Adrenal gland (tissue), 12 donors: Measurements from ENCODE around the gene RNF181. TPM values are rescaled to one million over a fixed set of nuclear protein-coding genes. Genes with fewer than 3 reads are reported as not detected.
"Not testable (repeated sequence)": the region's sequence is repeated elsewhere in the genome, so short reads cannot be mapped to it uniquely, and the experiment has no call there.

Experiments
- DNase-seq, 7 donors: peaks; one replicate each; pipeline ENCODE4 v3.0.0-alpha.2; 2019 to 2020
- H3K27ac ChIP-seq, 5 donors: fragments of 200-600 bp; sonication (generic) in 4 of 5; 1 replicate in 3 of 5; 2 replicates in 2 of 5; pipeline versions ENCODE4 v1.5.1 to v1.8.0; 2016 to 2020; ENCODE audit warnings: mild to moderate bottlenecking in 1 of 5
- H3K27me3 ChIP-seq: fragments of 200-600 bp; 2 replicates; pipeline ENCODE4 v1.8.0; 2021
- H3K36me3 ChIP-seq, 2 donors: fragments of 200-600 bp; replicated peaks in 1 of 2; 1 replicate in 1 of 2; 2 replicates in 1 of 2; pipeline versions ENCODE4 v1.5.1 to v1.8.0; 2018 to 2022
- H3K4me1 ChIP-seq, 2 donors: fragments of 200-600 bp; replicated peaks in 1 of 2; 1 replicate in 1 of 2; 2 replicates in 1 of 2; pipeline versions ENCODE4 v1.5.1 to v1.8.0; 2018 to 2021
- H3K4me3 ChIP-seq, 4 donors: fragments of 200-600 bp; sonication (generic) in 3 of 4; one replicate each; pipeline ENCODE4 v1.5.1; 2016 to 2018
- H3K9me3 ChIP-seq, 3 donors: fragments of 200-600 bp; sonication (generic) in 1 of 3; replicated peaks in 1 of 3; 1 replicate in 2 of 3; 2 replicates in 1 of 3; pipeline versions ENCODE4 v1.5.1 to v1.8.0; 2016 to 2021
- CTCF ChIP-seq, 6 experiments: fragments of 450-650 bp in 4 of 6; fragments of 200-600 bp in 2 of 6; sonication (generic) in 1 of 6; IDR thresholded peaks; 1 replicate in 5 of 6; 2 replicates in 1 of 6; pipeline versions ENCODE4 v1.5.1 to v1.8.0; 2016 to 2021; ENCODE audit warnings: antibody characterized with exemption in 6 of 6, mild to moderate bottlenecking in 2 of 6, moderate library complexity in 1 of 6
- POLR2A ChIP-seq, 2 donors: fragments of 450-650 bp; IDR thresholded peaks; one replicate each; pipeline ENCODE4 v1.6.1; 2017; ENCODE audit warnings: antibody characterized with exemption in 2 of 2, mild to moderate bottlenecking in 2 of 2, moderate library complexity in 1 of 2
- WGBS, 4 donors: extraction: QIAGEN DNeasy Blood & Tissue Kit in 2 of 4; methylation state at CpG; one replicate each; pipeline versions ENCODE4 v1.1.5 to v1.1.7; 2013 to 2017; 5-methylcytosine and 5-hydroxymethylcytosine counted together
- intact Hi-C, 2 donors: fragments of 100-400 bp; cut with DNase I; formaldehyde crosslinking; loops; one replicate each; pipeline versions ENCODE4 v1.14.1 to v1.15.0; 2022 to 2023
- polyA plus RNA-seq, 3 donors: library from polyadenylated mRNA; stranded (reverse); fragments of 200-250 nt in 2 of 3; fragments of 350-450 nt in 1 of 3; fragmentation: Illumina TruSeq in 1 of 3; extraction: RNeasy Lipid Tissue Mini Kit (QIAGEN cat#74804) in 1 of 3; gene quantifications; one replicate each; pipeline ENCODE4 v1.2.3, GENCODE V29; 2013 to 2014
- total RNA-seq, 9 donors: library from RNA; depleted of rRNA in 4 of 9; stranded (reverse); fragments of >200 nt in 4 of 9; fragments of 120-200 nt in 1 of 9; fragmentation: NEBNext Ultra II Directional in 1 of 9; extraction: Animal tissue kit (Norgen Biotek cat#: 25700) in 1 of 9; gene quantifications; one replicate each; pipeline versions ENCODE4 v1.1.0 to v1.2.4, GENCODE V29; 2013 to 2023
- donor health status: healthy with polysubstance abuse.
- donor health status: Bipolar disorder and iron deficiency.
- donor health status: DM: yes; HTN: yes; CAD: no.
- donor health status: DM: no; HTN: no; CAD: no.
- donor health status: DM: no; HTN: no; CAD: no.
- donor health status: DM: yes; HTN: yes; CAD: no.

The RNF181 gene
- total and polyA plus RNA-seq, 12 donors, result 93.8 to 295 (median 180) TPM

GRCh38 chr2:85602476-85603234 lies 7.1 kb downstream of the RNF181 start, which contains the start of gene TMEM150A:
TSS of gene TMEM150A (minus strand) at chr2:85602698. CDS start at chr2:85601948, 750 bp downstream.
- 0 to 1% (median 0%) methylated on average over 4 to 73 of the region's 73 CpGs for WGBS, 4 donors
- peak; percentile 94 to 97 (median 95) for DNase-seq
- peaks cover 15 to 29% of the 10 kb centered on the region in 2 donors for H3K4me1 ChIP-seq

DNA sequence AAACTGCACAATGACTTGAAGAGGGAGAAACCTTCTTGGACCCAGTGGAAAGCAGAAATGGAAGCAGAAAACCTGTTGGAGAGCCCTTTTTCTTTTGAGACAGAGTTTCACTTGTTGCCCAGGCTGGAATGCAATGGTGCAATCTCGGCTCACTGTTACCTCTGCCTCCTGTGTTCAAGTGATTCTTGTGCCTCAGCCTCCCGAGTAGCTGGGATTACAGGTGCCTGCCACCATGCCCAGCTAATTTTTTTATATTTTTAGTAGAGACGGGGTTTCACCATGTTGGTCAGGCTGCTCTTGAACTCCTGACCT lies 8.5 kb downstream of the RNF181 start:
- DNase-seq, H3K9me3 ChIP-seq, intact Hi-C loops, H3K27ac ChIP-seq, H3K27me3 ChIP-seq: not testable (repeated sequence)
- Histone ChIP-seq H3K4me1 (peaks cover 15 to 29% of the 10 kb centered on the region in 2 donors), H3K36me3 (peaks cover 0 to 31% of the 10 kb centered on the region in 2 donors), H3K4me3 (peak overlapping the region in 1 of 4 donors; percentile 89)
- 70 to 78% (median 76%) methylated on average over 2 to 3 of the region's 3 CpGs for WGBS, 4 donors

More at GRCh38 chr2:85602476-85603234, 7.1 kb downstream of the RNF181 start, which contains the start of gene TMEM150A:
- Histone ChIP-seq H3K36me3 (peaks cover 0 to 31% of the 10 kb centered on the region in 2 donors), H3K27ac (peak within 1 kb of the TSS; percentile 71 to 96 (median 87)), H3K4me3 (peak within 1 kb of the TSS; percentile 25 to 89 (median 58)), H3K27me3 (no peaks in the 10 kb centered on the region), H3K9me3 (no peaks in the 10 kb centered on the region)
- TF ChIP-seq CTCF (IDR thresholded peaks at IDR 0.05) (peak in 3 of 6 experiments; percentile 49 to 64 (median 62)), POLR2A (IDR thresholded peaks at IDR 0.05) (peak; percentile 79 to 96)
- intact Hi-C loops, result no loop called here

DNA sequence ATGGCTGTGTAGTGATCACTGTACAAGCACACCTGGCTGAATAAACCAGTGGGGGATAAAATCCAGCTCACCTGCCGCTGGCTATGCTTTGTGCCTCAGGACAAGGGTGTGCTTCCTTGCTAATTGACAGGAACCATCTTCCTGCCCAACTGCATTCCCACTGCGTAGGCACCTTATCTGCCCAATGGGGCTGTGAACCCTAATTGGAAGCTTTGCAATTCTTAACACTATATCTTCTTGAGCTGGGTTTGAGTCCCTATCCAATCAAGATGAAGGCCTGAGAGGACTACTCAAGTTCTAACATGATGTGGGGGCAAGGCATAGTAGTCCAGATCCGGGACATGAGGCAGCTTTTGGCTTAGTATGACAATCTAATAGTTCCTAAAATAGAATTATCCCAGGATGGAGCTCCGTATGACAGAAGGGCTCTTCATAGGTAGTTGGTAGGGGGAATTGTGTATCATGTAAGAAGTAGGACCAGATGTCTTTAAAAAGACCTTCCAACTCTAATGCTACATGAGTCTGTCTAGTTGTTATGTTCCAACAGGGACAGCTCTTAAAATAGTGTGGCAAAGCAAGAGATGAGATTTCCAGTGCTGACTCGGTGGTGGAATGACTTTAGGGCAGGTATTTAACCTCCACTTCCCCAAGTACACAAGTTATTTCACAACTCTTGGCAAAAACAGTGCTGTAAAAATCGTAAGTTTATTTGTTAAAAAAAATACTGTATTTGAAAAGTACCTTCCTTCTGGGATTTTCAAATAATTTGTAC lies 9.2 kb downstream of the RNF181 start:
- no peaks in the 10 kb centered on the region for H3K27me3 ChIP-seq
- no peaks in the 10 kb centered on the region for H3K9me3 ChIP-seq
- intact Hi-C loops, result no loop called here
- H3K36me3 ChIP-seq, result peaks cover 0 to 30% of the 10 kb centered on the region in 2 donors
- DNase-seq, result no peak
- H3K4me1 ChIP-seq, result peaks cover 15 to 29% of the 10 kb centered on the region in 2 donors
- 61 to 66% (median 63%) methylated on average over 6 of the region's 6 CpGs for WGBS, 4 donors
- H3K27ac ChIP-seq, result peak overlapping the region in 1 of 5 donors; percentile 57
- no peak overlapping the region for H3K4me3 ChIP-seq
- TF ChIP-seq CTCF (IDR thresholded peaks at IDR 0.05) (no peak), POLR2A (IDR thresholded peaks at IDR 0.05) (no peak)

DNA sequence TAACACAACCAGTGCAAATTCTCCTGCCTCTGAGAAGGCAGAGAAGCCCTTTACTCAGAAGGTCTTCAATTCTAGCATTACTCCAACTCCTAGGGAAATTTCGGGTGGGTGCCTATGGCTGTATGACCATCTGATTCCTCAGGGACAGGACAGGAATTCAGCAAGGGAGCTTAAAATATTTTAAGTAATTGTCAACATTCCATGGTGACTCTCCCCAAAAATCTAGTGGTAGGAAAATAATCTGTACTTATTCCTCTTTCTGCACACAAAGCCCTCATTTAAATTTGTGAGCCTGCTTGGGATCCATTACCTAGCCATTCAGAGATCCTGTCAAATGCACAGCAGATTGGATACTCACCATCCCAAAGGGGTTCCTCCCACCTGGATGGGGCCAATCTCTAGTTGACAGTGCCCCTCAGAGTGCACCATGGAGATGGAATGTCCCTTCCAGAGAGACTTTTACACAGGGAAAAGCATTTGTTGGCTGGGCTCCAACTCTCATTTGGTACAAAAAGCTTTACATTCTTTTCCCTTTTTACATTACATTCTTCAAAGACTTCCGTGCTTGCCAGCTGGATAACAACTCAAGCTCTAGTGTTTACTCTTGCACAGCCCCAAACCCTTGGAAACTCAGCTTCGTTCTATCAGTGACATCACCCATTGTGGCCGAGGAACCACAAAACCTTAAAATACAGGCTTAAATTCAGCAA lies 10.0 kb downstream of the RNF181 start:
- Histone ChIP-seq H3K27me3 (no peaks in the 10 kb centered on the region), H3K4me3 (no peak overlapping the region), H3K4me1 (peaks cover 15 to 29% of the 10 kb centered on the region in 2 donors), H3K27ac (peak overlapping the region in 1 of 5 donors; percentile 57), H3K9me3 (no peaks in the 10 kb centered on the region), H3K36me3 (peaks cover 0 to 22% of the 10 kb centered on the region in 2 donors)
- 63 to 74% (median 71%) methylated on average over 4 of the region's 4 CpGs for WGBS, 4 donors
- intact Hi-C loops, result no loop called here
- no peak for DNase-seq
- TF ChIP-seq POLR2A (IDR thresholded peaks at IDR 0.05) (no peak), CTCF (IDR thresholded peaks at IDR 0.05) (no peak)
